HG03280 (cell line): Measurements from ENCODE around the gene ZSWIM2.
"Not testable (repeated sequence)": the region's sequence is repeated elsewhere in the genome, so short reads cannot be mapped to it uniquely, and the experiment has no call there.

Experiments used
- ATAC-seq: cut with Tn5 transposase; IDR thresholded peaks from one replicate; pipeline ENCODE4 v1.9.1; 2021; ENCODE audit warnings: mild to moderate bottlenecking, moderate library complexity; ENCODE audit not compliant: unreplicated experiment

The ZSWIM2 gene

GRCh38 chr2:186842373-186842772 lies 6.6 kb downstream of the ZSWIM2 start:
- no peak for ATAC-seq

GRCh38 chr2:186841940-186842339 lies 7.0 kb downstream of the ZSWIM2 start:
- ATAC-seq = no peak

GRCh38 chr2:186835628-186836027 lies 13.3 kb downstream of the ZSWIM2 start:
- no peak for ATAC-seq

GRCh38 chr2:186827862-186828492 lies 21.0 kb downstream of the ZSWIM2 start:
- no peak for ATAC-seq

GRCh38 chr2:186827411-186827810 lies 21.6 kb downstream of the ZSWIM2 start:
- ATAC-seq = no peak

GRCh38 chr2:186822323-186822722 lies 26.6 kb downstream of the ZSWIM2 start:
- no peak for ATAC-seq

GRCh38 chr2:186820303-186820702 lies 28.7 kb downstream of the ZSWIM2 start:
- no peak for ATAC-seq

- ATAC-seq = not testable (repeated sequence)
Observed at GRCh38 chr2:186811760-186812159, 37.2 kb downstream of the ZSWIM2 start.

- ATAC-seq = no peak
Observed at GRCh38 chr2:186806591-186806990, 42.4 kb downstream of the ZSWIM2 start.

- not testable (repeated sequence) for ATAC-seq
Observed at GRCh38 chr2:186798604-186799003, 50.4 kb downstream of the ZSWIM2 start.

GRCh38 chr2:186784930-186785329 lies 64.0 kb downstream of the ZSWIM2 start:
- ATAC-seq = no peak

GRCh38 chr2:186783254-186783653 lies 65.7 kb downstream of the ZSWIM2 start:
- ATAC-seq = no peak

- no peak for ATAC-seq
Observed at GRCh38 chr2:186780701-186781316, 68.2 kb downstream of the ZSWIM2 start.
